NCI-H345 treated with DMSO at 0.1 percent for 48 hours (cell line): ENCODE results near the gene SYT11.
"Not testable (repeated sequence)": the region's sequence is repeated elsewhere in the genome, so short reads cannot be mapped to it uniquely, and the experiment has no call there.

ENCODE experiments used
- DNase-seq: peaks from one replicate; lab custom pipeline; 2025; ENCODE audit not compliant: unreplicated experiment; lab: John Stamatoyannopoulos, UW

SYT11 gene

GRCh38 chr1:155859234-155859829 is at the start of gene SYT11:
Gene SYT11, plus strand, starts transcription at chr1:155859567. Its CDS starts 195 bp downstream, at chr1:155859762.
- DNase-seq: peak; percentile 100

- DNase-seq: no peak
Observed at GRCh38 chr1:155812878-155813277, 46.5 kb upstream of the SYT11 start.

DNA sequence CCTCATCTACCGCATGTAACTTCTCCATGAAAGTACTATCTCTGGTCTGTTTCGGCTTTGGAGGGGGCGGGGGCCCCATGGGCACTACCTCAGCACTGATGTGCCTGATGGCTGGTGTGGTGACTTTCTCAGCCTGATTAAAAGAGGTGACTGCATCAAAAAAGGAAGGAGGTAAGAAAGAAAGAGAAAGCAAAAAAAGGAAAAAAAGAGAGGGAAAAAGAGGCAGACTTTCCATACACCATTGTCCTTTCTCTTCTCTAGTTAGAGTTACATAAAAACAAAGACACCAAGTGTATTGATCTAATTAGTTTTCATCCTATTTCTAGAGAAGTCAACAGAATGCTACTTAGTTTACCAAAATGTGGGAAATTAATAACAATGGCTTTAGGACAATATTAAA is 45.7 kb upstream of the SYT11 start:
- DNase-seq: no peak

GRCh38 chr1:155816351-155816750 is 43.0 kb upstream of the SYT11 start:
- no peak for DNase-seq

DNA sequence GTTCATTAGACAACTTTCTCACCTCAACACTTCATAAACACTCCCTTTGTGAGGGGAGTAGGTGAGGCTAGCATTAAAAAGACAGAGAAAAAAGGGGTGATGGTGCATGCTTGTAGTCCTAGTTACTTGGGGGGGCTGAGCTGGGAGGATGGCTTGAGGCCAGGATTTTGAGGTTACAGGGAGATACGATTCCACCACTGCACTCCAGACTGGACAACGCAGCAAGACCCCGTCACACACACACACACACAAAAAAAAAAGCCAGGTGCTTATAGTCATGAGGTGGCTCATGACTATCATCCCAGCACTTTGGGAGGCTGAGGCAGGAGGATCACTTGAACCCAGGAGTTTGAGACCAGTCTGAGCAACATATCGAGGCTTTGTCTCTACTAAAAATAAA is 31.9 kb upstream of the SYT11 start:
- DNase-seq: no peak

DNA sequence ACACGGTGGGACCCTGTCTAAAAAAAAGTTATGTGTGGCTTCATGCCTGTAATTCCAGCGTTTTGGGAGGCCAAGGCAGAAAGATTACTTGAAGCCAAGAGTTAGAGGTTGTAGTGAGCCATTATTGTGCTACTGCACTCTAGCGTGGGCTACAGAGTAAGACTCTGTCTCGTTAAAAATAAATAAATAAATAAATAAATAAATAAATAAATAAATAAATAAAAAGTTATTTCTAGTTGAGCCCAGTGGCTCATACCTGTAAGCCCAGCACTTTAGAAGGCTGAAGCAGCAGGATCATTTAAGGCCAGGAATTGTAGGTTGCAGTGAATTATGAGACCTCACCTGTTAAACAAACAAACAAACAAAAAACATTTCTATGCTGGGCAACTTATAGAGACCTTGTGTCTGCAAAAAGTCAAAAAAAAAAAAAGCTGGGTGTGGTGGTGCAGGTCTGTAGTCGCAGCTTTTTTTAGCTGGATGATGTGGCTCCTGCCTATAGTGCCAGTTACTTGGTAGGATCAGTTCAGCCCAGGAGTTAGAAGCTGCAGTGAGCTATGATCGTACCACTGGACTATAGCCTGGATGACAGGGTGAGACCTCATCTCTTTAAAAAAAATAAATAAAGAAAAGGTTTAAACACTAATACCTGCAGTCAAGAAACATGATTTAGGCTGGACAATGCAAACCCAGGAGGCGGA is 27.9 kb upstream of the SYT11 start:
- DNase-seq: no peak

- DNase-seq: no peak
Observed at GRCh38 chr1:155833665-155834295, 25.6 kb upstream of the SYT11 start.

DNA sequence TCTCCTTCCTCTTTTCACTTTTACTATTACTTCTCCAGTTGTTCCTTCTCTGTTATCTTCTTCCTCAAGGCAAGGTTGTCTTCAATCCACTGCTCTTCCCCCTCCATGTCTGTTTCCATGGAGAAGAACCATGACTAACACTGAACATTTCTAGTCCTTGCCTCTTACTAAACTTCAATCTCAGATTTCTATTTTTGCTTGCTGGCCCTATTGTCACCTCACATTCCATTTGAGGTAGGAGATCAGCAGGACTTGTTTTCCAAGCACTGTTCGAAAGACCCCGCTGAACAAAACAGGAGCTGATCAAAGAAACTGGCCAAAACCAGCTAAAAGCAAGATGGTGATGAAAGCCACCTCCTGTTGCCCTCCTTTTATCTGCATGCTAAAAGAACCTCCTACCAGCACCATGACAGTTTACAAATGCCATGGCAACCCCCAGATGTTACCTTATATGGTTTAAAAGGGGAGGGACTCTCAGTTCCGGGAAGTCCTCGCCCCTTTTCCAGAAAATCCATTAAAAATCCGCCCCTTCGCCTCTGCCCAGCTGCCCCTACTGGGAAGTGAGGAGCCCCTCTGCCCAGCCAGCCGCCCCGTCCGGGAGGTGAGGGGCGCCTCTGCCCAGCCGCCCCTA is 25.0 kb upstream of the SYT11 start:
- DNase-seq: no peak

- DNase-seq: not testable (repeated sequence)
Observed at GRCh38 chr1:155834927-155835399, 24.4 kb upstream of the SYT11 start.

DNA sequence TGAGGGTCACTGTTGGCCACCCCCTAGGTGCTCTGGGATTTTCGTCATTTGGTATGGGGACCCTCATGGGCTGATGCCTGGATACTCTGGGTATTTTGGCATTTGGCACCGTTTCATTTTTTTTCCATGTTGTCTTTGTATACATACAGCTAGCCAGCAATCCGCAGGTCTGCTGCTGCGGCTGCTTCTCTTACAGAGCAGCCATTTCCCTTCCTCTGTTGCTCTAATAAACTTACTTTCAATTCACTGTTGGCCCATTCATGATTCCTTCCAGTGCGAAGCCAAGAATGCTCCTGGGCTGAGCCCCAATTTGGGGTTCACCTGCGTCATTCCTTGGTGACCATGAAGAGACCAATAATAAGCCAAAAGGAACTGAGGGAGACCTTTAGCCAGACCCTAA is 23.8 kb upstream of the SYT11 start:
- no peak for DNase-seq

DNA sequence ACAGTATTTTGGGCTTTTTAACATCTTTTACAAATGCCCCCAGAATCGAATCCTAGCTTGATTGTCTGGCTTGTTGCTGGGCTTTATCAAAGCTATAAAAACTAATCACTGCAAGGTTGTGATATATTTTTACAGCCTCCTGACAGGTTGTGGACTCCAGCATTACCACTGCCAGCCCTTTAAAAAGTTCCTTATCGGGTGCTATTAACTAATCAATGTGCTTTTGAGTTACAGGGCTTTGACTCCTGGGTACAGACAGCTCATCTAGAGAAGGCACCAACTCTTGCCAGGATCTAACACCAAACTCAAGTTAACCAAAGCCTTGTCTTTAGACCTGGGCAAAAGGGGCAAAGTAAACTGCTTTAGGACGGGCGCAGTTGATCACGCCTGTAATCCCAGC is 19.0 kb upstream of the SYT11 start:
- no peak for DNase-seq

- DNase-seq: no peak
Observed at GRCh38 chr1:155844860-155845421, 14.4 kb upstream of the SYT11 start.

DNA sequence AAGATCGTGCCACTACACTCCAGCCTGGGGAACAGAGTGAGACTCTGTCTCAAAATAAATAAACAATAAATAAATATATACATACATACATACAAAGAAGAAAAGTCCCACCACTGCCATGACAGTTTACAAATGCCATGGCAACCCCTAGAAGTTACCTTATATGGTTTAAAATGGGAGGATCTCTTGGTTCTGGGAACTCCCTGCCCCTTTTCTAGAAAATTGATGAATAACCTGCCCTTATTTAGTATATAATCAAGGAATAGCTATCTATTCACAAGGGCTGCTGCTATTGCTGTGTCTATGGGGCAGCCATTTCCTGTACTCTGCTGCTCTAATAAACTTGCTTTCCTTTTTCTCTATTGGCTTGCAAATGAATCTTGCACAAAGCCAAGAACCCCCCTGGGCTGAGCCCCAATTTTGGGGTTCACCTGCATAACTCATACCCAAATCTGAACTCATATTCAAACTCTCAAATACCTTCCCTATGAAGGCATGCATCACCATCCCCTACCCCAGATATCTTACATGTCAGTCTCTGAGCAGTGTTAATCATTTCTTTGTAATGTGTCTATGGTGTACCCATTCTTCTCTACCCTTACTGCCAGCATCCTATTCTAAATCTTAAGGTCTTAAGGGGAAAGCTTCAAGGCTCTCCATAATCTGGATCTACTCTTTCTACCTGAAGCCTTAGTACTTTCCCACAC is 11.4 kb upstream of the SYT11 start:
- no peak for DNase-seq

DNA sequence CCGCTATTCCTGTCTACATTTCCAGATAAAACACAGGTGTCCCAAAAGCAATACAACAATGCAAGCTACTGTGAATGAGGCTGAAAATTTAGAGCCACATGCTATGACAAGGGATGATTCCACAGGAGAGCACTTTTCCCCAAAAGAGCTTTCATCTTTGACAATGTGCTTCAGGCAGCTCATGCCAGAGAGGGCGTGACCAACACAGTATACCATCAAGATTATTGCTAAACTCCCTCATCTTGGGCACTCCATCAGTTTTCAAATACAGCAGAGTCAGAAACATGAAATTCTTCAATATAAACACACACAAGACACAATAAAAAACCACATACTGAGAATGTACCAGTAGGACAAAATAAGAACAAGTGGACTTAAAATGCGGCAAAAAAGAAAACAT is 9.0 kb upstream of the SYT11 start:
- DNase-seq: no peak

DNA sequence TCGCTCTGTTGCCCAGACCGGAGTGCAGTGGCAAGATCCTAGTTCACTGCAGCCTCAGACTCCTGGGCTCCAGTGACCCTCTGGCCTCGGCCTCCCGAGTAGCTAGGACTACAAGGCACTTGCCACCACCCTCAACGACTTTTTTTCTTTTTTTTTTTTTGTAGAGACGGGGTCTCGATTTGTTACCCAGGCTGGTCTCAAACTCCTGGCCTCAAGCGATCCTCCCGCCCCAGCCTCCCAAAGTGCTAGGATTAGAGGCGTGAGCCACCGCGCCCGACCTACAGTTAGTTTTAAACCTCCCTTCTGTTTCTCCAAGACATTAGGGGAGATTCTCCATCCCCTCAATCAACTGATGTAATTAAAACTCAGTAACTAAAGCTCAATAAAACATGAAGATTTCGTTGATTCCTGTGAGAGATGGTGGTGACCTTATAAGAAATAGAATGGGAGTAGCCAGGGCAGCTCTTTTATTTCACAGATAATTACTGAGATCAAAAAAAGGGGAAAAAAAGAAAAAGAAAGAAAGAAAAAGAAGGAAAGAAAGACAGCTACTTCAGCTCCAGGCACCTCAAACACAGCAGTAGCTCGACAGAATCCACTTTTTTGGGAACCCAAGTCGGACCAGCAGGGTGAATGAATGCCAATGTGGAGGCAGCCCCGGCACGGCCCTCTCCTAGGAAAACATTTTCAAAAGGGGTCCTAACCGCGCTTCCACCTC is 3.0 kb upstream of the SYT11 start:
- DNase-seq: no peak

DNA sequence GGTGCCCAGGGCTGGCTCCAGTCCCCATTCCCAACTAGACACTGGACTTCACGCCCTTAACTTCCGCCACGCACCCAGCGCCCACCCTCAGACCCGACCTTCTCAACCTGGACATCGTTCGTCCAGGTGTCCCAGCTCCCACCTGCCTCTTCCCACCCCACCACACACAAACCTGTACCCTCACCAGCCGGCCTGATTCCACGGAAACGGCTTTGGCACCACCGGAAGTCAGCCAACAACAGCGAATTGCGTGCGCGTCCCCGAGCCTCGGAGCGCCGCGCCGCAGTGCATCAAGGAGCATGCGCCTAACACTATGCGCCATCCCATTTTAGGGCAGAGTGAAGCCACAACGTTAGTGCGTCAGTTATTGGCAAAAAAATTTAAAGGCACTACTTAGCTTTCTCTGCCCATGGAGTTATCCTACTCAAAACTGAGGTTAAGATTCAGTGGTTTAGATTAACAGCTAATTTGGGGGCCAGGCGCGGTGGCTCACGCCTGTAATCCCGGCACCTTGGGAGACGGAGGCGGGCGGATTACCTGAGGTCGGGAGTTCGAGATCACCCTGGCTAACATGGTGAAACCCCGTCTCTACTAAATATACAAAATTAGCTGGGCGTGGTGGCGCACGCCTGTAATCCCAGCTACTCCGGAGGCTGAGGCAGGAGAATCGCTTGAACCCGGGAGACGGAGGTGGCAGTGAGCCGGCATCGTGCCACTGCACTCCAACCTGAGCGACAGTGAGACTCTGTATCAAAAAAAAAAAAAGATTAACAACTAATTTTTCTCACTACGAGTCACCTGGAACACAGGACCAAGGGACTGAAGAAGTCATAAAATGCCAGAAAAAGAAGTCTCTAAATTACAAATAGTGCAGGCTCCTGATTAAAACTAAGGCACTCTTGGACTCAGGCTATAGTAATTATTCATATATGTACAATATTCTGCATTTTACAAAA is 2.1 kb upstream of the SYT11 start, which contains the start of gene GON4L:
Gene GON4L, minus strand, starts transcription at position 240 of the 956 bp plus-strand sequence. CDS start 3,434 bp downstream, outside the sequence.
- DNase-seq: peak; percentile 100

DNA sequence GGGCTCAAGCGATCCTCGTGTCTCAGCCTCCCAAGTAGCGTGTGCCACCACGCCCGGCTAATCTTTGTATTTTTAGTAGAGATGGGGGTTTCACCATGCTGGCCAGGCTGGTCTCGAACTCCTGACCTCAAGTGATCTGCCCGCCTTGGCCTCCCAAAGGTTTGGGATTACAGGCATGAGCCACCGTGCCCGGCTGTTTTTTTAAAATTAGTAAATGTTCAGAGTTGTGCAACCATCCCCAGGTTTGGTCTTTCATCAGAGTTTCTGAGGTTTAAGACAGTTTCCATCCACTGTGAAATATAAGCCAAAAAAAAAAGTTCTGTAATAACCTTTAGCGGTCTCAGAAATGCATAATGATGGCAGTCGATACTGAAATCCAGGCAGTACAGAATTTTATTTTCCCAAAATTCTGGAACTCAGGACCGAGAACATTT is 550 bp upstream of the SYT11 start:
- DNase-seq: no peak

GRCh38 chr1:155859881-155860871 is 809 bp downstream of the SYT11 start:
- peak; percentile 97 for DNase-seq
